SK-N-SH (cell line): ENCODE results near the gene NOTCH1. TPM values are rescaled to one million over a fixed set of nuclear protein-coding genes. Genes with fewer than 3 reads are reported as not detected.

ENCODE experiments used
- CTCF ChIA-PET: fragments of 300-600, 350-600 bp; formaldehyde crosslinking; extraction: SDS; loops from one replicate; lab custom pipeline; 2021; lab: Yijun Ruan, JAX
- POLR2A ChIA-PET: fragments of 350-600 bp; sonication (Branson Sonifier 250); formaldehyde crosslinking; extraction: SDS; loops from one replicate; lab custom pipeline; 2020; ENCODE audit warnings: antibody characterized with exemption, inconsistent platforms; lab: Yijun Ruan, JAX
- DNase-seq: peaks from one replicate; pipeline ENCODE4 v3.0.0; 2012
- H2AFZ ChIP-seq: fragments of 200-600 bp; sonication (generic); 2 replicates; pipeline ENCODE4 v1.8.1; 2016; ENCODE audit warnings: antibody characterized with exemption, mild to moderate bottlenecking, low read depth
- H3F3A ChIP-seq: fragments of 200-600 bp; sonication (generic); replicated peaks from 2 replicates; pipeline ENCODE3; 2016; ENCODE audit warnings: antibody characterized with exemption, mild to moderate bottlenecking; ENCODE audit not compliant: insufficient read depth
- H3K27ac ChIP-seq, 2 experiments: fragments of 200-500 bp in 1 of 2; fragments of 200-600 bp in 1 of 2; sonication (Bioruptor generic) in 1 of 2; sonication (generic), shearing (Covaris generic) in 1 of 2; 2 replicates each; pipeline versions ENCODE4 v1.5.1 to v1.6.1; 2014 to 2016; ENCODE audit warnings: low read depth in 2 of 2, inconsistent platforms in 1 of 2, low read length in 1 of 2, mild to moderate bottlenecking in 1 of 2, mixed read lengths in 1 of 2
- H3K27me3 ChIP-seq: fragments of 200-600 bp; sonication (generic), shearing (Covaris generic); 2 replicates; pipeline ENCODE4 v1.6.1; 2016; ENCODE audit warnings: mixed run types; ENCODE audit not compliant: insufficient read depth
- H3K36me3 ChIP-seq, 2 experiments: fragments of 200-500 bp in 1 of 2; fragments of 200-600 bp in 1 of 2; sonication (Bioruptor generic) in 1 of 2; sonication (generic) in 1 of 2; replicated peaks in 1 of 2; 2 replicates each; pipeline versions ENCODE3 to v1.5.1; 2014 to 2016; ENCODE audit warnings: low read length in 1 of 2, mild to moderate bottlenecking in 1 of 2; ENCODE audit not compliant: insufficient read depth in 2 of 2, control insufficient read depth in 1 of 2
- H3K4me1 ChIP-seq, 2 experiments: fragments of 200-500 bp in 1 of 2; fragments of 200-600 bp in 1 of 2; sonication (Bioruptor generic) in 1 of 2; sonication (generic), shearing (Covaris generic) in 1 of 2; 2 replicates each; pipeline versions ENCODE4 v1.5.1 to v1.6.1; 2014 to 2016; ENCODE audit warnings: low read depth in 1 of 2, low read length in 1 of 2, mixed run types in 1 of 2; ENCODE audit not compliant: insufficient read depth in 2 of 2, control insufficient read depth in 1 of 2
- H3K4me2 ChIP-seq: fragments of 200-600 bp; sonication (generic), shearing (Covaris generic); 2 replicates; pipeline ENCODE4 v1.6.1; 2017; ENCODE audit warnings: mixed run types
- H3K4me3 ChIP-seq, 2 experiments: fragments of 200-500 bp in 1 of 2; fragments of 200-600 bp in 1 of 2; sonication (Bioruptor generic) in 1 of 2; sonication (generic), shearing (Covaris generic) in 1 of 2; 2 replicates each; pipeline versions ENCODE4 v1.5.1 to v1.8.1; 2014 to 2016; ENCODE audit warnings: low read depth in 2 of 2, inconsistent platforms in 1 of 2, low read length in 1 of 2, mild to moderate bottlenecking in 1 of 2, mixed read lengths in 1 of 2, moderate library complexity in 1 of 2
- H3K79me2 ChIP-seq: fragments of 200-600 bp; sonication (generic); 2 replicates; pipeline ENCODE4 v1.8.1; 2017; ENCODE audit warnings: mild to moderate bottlenecking; ENCODE audit not compliant: insufficient read depth
- H3K9ac ChIP-seq: fragments of 200-600 bp; sonication (generic); 2 replicates; pipeline ENCODE4 v1.6.1; 2017; ENCODE audit warnings: mixed run types
- H3K9me2 ChIP-seq: fragments of 200-600 bp; sonication (generic); 2 replicates; pipeline ENCODE4 v1.6.1; 2017; ENCODE audit warnings: mixed run types
- H3K9me3 ChIP-seq: fragments of 200-600 bp; sonication (generic); 2 replicates; pipeline ENCODE4 v1.6.1; 2017; ENCODE audit warnings: mixed run types, mild to moderate bottlenecking, moderate library complexity
- H4K20me1 ChIP-seq: fragments of 200-600 bp; sonication (generic); 2 replicates; pipeline ENCODE4 v1.6.1; 2017; ENCODE audit warnings: mild to moderate bottlenecking, mixed run types; ENCODE audit not compliant: insufficient read depth
- ELF1 ChIP-seq: IDR thresholded peaks from 2 replicates; pipeline ENCODE4 v1.4.0; 2012
- EP300 ChIP-seq, 2 experiments: IDR thresholded peaks; 2 replicates each; pipeline versions ENCODE4 v1.4.0 to v1.6.1; 2012; ENCODE audit warnings: borderline replicate concordance in 1 of 2, low read depth in 1 of 2, low read length in 1 of 2
- EZH2phosphoT487 ChIP-seq: fragments of 200-600 bp; sonication (generic); IDR thresholded peaks from 2 replicates; pipeline ENCODE4 v1.6.1; 2017; ENCODE audit warnings: low read depth, mixed run types, mild to moderate bottlenecking, antibody characterized with exemption, moderate library complexity, borderline replicate concordance
- FOXJ3 ChIP-seq: sonication (generic); formaldehyde crosslinking; IDR thresholded peaks from 2 replicates; pipeline ENCODE4 v1.5.1; 2020; ENCODE audit warnings: mild to moderate bottlenecking, missing genetic modification reagents
- GATA2 ChIP-seq: sonication (generic); formaldehyde crosslinking; IDR thresholded peaks from 2 replicates; pipeline ENCODE4 v1.5.0; 2020; ENCODE audit warnings: mild to moderate bottlenecking, missing genetic modification reagents
- IRF3 ChIP-seq: fragments of 150-350 bp; IDR thresholded peaks from 2 replicates; pipeline ENCODE4 v1.6.1; 2016; ENCODE audit warnings: mild to moderate bottlenecking, low read depth, low read length
- MEF2A ChIP-seq: IDR thresholded peaks from 2 replicates; pipeline ENCODE4 v1.4.0; 2012; ENCODE audit warnings: low read depth, borderline replicate concordance
- RFX5 ChIP-seq: IDR thresholded peaks from 2 replicates; pipeline ENCODE4 v1.6.1; 2012; ENCODE audit warnings: mild to moderate bottlenecking, improper control_type of control experiment, low read length
- SIN3A ChIP-seq: IDR thresholded peaks from 2 replicates; pipeline ENCODE4 v1.6.1; 2012; ENCODE audit warnings: low read depth, mild to moderate bottlenecking, low read length, moderate library complexity, borderline replicate concordance
- SMC3 ChIP-seq: IDR thresholded peaks from 2 replicates; pipeline ENCODE4 v1.6.1; 2012; ENCODE audit warnings: low read depth, low read length, improper control_type of control experiment
- YY1 ChIP-seq: IDR thresholded peaks from 2 replicates; pipeline ENCODE4 v1.4.0; 2012; ENCODE audit warnings: low read depth, mild to moderate bottlenecking
- ZBTB33 ChIP-seq: IDR thresholded peaks from 2 replicates; pipeline ENCODE4 v1.4.0; 2012; ENCODE audit warnings: low read depth, borderline replicate concordance
- whole genome bisulfite sequencing: methylation state at CpG from one replicate; pipeline ENCODE4 v1.1.6; 2017; ENCODE audit warnings: low lambda C conversion rate; 5-methylcytosine and 5-hydroxymethylcytosine counted together
- polyA plus RNA-seq, 3 experiments: library from polyadenylated mRNA; depleted of rRNA; stranded (reverse); fragments of >200 nt; gene quantifications; 2 replicates each; pipeline ENCODE4 v1.2.3, GENCODE V29; 2012
- TF ChIP-seq, protein P1 (sequence below): IDR thresholded peaks from 2 replicates; pipeline ENCODE4; 2012
- TF ChIP-seq, protein P2 (sequence below): IDR thresholded peaks from 2 replicates; pipeline ENCODE4 v1.4.0; 2012; ENCODE audit warnings: low read depth, borderline replicate concordance

Gene NOTCH1
- polyA plus RNA-seq, 1 of the 3 experiments (the other 2 are of a cell fraction), result 6.6 TPM

- TF ChIP-seq EZH2phosphoT487 (no peak), ZBTB33 (no peak), MEF2A (no peak), ELF1 (no peak), EP300 (IDR thresholded peaks at IDR 0.05; ENCODE audit: borderline replicate concordance in 1 of 2, low read depth in 1 of 2, low read length in 1 of 2) (no peak)
- TF ChIP-seq, protein P1, sequence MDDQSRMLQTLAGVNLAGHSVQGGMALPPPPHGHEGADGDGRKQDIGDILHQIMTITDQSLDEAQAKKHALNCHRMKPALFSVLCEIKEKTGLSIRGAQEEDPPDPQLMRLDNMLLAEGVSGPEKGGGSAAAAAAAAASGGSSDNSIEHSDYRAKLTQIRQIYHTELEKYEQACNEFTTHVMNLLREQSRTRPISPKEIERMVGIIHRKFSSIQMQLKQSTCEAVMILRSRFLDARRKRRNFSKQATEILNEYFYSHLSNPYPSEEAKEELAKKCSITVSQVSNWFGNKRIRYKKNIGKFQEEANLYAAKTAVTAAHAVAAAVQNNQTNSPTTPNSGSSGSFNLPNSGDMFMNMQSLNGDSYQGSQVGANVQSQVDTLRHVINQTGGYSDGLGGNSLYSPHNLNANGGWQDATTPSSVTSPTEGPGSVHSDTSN, result no peak
- H3K4me3 ChIP-seq, result no peak overlapping the region
- no peak overlapping the region for H3K4me2 ChIP-seq
- no peaks in the 10 kb centered on the region for H3K9me2 ChIP-seq
- no peaks in the 10 kb centered on the region for H3K27me3 ChIP-seq
- peaks cover 0 to 5% of the 10 kb centered on the region in 2 experiments for H3K36me3 ChIP-seq
- ChIA-PET CTCF (no interaction called here), POLR2A (no interaction called here)
- H3K79me2 ChIP-seq, result peaks cover 2% of the 10 kb centered on the region; the same call in 1 of the 2 replicates
- no peak overlapping the region for H3K27ac ChIP-seq
- peaks cover 0 to 13% of the 10 kb centered on the region in 2 experiments; a peak in 1 of 4 replicates for H3K4me1 ChIP-seq
- H3F3A ChIP-seq, result no peaks in the 10 kb centered on the region
- no peaks in the 10 kb centered on the region for H3K9me3 ChIP-seq
- peaks cover 36% of the 10 kb centered on the region for H4K20me1 ChIP-seq
- H3K9ac ChIP-seq, result no peak overlapping the region
- WGBS, result 82% methylated on average over 4 of the region's 21 CpGs
- DNase-seq, result no peak
- no peak overlapping the region for H2AFZ ChIP-seq
Observed at GRCh38 chr9:136525207-136525606, 20.6 kb downstream of the NOTCH1 start.

DNA sequence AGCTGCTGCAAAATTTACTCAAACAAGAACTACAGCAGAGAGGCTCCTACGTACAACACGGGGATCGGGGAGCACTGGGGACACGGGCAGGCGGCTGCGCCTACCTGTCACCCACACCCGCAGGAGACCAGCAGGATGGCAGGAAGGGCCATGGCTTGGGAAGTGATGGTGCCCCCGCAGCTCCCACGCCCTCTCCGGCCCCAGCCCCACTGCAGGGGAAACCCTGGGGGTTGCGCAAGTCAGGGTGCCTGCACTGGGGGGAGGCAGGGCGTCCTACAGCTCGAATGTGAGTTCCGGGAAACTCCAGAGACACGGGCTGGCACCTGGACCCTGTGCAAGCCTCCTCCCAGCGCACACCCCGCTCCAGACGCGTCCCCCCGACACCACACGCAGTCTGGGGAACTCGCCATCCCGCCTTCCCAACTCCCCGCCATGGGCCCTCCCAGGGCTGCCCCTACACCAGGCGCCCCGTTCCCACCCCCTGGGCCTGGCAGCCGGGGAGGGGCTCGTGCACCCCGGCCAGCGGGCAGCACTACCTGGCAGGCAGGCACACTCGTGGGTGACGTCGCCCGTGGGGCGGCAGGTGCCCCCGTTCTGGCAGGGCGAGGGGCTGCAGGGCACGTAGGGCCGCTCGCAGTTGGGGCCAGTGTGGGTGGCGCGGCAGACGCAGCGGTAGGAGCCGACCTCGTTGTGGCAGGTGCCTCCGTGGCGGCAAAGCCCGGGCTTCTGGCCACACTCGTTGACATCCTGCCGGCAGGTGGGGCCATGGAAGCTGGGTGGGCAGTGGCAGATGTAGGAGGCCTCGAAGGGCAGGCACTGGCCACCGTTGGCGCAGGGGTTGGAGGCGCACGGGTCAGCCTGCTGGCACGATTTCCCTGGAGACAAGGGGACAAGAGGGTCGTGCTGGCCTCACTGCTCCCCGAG is 23.3 kb downstream of the NOTCH1 start:
- TF ChIP-seq, protein P2, sequence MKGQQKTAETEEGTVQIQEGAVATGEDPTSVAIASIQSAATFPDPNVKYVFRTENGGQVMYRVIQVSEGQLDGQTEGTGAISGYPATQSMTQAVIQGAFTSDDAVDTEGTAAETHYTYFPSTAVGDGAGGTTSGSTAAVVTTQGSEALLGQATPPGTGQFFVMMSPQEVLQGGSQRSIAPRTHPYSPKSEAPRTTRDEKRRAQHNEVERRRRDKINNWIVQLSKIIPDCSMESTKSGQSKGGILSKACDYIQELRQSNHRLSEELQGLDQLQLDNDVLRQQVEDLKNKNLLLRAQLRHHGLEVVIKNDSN, result no peak
- TF ChIP-seq RFX5 (no peak), ZBTB33 (no peak), ELF1 (no peak), YY1 (no peak), FOXJ3 (CRISPR knock-in tag) (no peak), MEF2A (no peak), GATA2 (CRISPR knock-in tag) (no peak), IRF3 (no peak), SIN3A (no peak), EZH2phosphoT487 (no peak), SMC3 (no peak)
- TF ChIP-seq, protein P1, result no peak
- TF ChIP-seq, all 33 proteins: peak for 0
- Histone ChIP-seq H3K27ac (no peak overlapping the region), H3K79me2 (no peaks in the 10 kb centered on the region), H3K4me2 (no peak overlapping the region), H3K4me3 (no peak overlapping the region), H3K4me1 (peaks cover 0 to 3% of the 10 kb centered on the region in 2 experiments; a peak in 1 of 4 replicates), H3K9me3 (no peaks in the 10 kb centered on the region), H3K36me3 (peaks cover 0 to 22% of the 10 kb centered on the region in 2 experiments), H3K9ac (no peak overlapping the region), H2AFZ (no peak overlapping the region), H3K9me2 (no peaks in the 10 kb centered on the region), H3F3A (no peaks in the 10 kb centered on the region), H4K20me1 (peaks cover 15% of the 10 kb centered on the region), H3K27me3 (no peaks in the 10 kb centered on the region)
- 95% methylated on average over 41 of the region's 59 CpGs for WGBS
- DNase-seq, result no peak
- POLR2A ChIA-PET, result no interaction called here
- CTCF ChIA-PET, result interaction anchor here (1.6 to 1.8 kb wide), 2 partner anchors 34 to 35 kb away, joined by 4 to 7 read pairs; no protein-coding TSS in a partner anchor
